GM12878 (cell line): ENCODE data around the gene CLIC5. TPM values are rescaled to one million over a fixed set of nuclear protein-coding genes. Genes with fewer than 3 reads are reported as not detected.

Experiments
- ATAC-seq: fragments of 200-7000 bp; cut with Tn5 transposase; 3 replicates; pipeline ENCODE4 v1.9.1; 2020; ENCODE audit warnings: mild to moderate bottlenecking, moderate library complexity
- BruUV-seq: library from RNA; stranded (reverse); fragments of 400-500 nt; replicated peaks from 2 replicates; lab custom pipeline; 2021; lab: Mats Ljungman, UMichigan
- CTCF ChIA-PET: fragments of 300-600 bp; sonication (Branson Sonifier 250); formaldehyde crosslinking; extraction: SDS; loops from one replicate; lab custom pipeline; 2021; ENCODE audit warnings: inconsistent platforms; lab: Yijun Ruan, JAX
- POLR2A ChIA-PET: fragments of 350-600 bp; formaldehyde crosslinking; extraction: SDS; loops from one replicate; lab custom pipeline; 2021; ENCODE audit warnings: inconsistent platforms; lab: Charles Lee
- RAD21 ChIA-PET: fragments of 300-600 bp; sonication (Branson Sonifier 250); formaldehyde crosslinking; loops from one replicate; lab custom pipeline; 2023; ENCODE audit warnings: antibody characterized with exemption; ENCODE audit not compliant: unreplicated experiment; lab: Charles Lee
- SMC1A ChIA-PET: fragments of 300-600 bp; sonication (Branson Sonifier 250); formaldehyde crosslinking; loops from one replicate; lab custom pipeline; 2023; ENCODE audit not compliant: unreplicated experiment, uncharacterized antibody; lab: Charles Lee
- DNase-seq: peaks from one replicate; pipeline ENCODE4 v3.0.0-alpha.2; 2011; ENCODE audit warnings: low read depth, low spot score
- FAIRE-seq: peaks from 3 replicates; lab custom pipeline; 2011; peaks lifted over from hg19 to GRCh38; lab: Jason Lieb, UNC
- H2AFZ ChIP-seq: 2 replicates; pipeline ENCODE4 v1.6.0; 2011; ENCODE audit warnings: low read depth, low read length, control low read depth; ENCODE audit not compliant: control insufficient read depth
- H3K27ac ChIP-seq: 2 replicates; pipeline ENCODE4 v1.5.1; 2011; ENCODE audit warnings: control low read depth; ENCODE audit not compliant: control insufficient read depth, insufficient read depth
- H3K27me3 ChIP-seq, 2 experiments: replicated peaks in 1 of 2; 2 replicates each; pipeline versions ENCODE4 v1.6.0 to v1.6.1; 2011; ENCODE audit warnings: low read length in 1 of 2; ENCODE audit not compliant: control insufficient read depth in 2 of 2, insufficient read depth in 2 of 2
- H3K36me3 ChIP-seq, 2 experiments: 2 replicates each; pipeline ENCODE4 v1.5.1; 2011; ENCODE audit warnings: low read length in 1 of 2; ENCODE audit not compliant: control insufficient read depth in 2 of 2, insufficient read depth in 2 of 2
- H3K4me1 ChIP-seq: 2 replicates; pipeline ENCODE4 v1.6.1; 2011; ENCODE audit warnings: mild to moderate bottlenecking, low read length, moderate library complexity, mixed read lengths; ENCODE audit not compliant: control insufficient read depth, insufficient read depth
- H3K4me2 ChIP-seq: 2 replicates; pipeline ENCODE4 v1.6.0; 2011; ENCODE audit warnings: control low read depth; ENCODE audit not compliant: control insufficient read depth, insufficient read depth
- H3K4me3 ChIP-seq: fragments of 200-600 bp; sonication (generic); 2 replicates; pipeline ENCODE4 v1.5.1; 2016
- H3K79me2 ChIP-seq: 2 replicates; pipeline ENCODE4 v1.6.0; 2011; ENCODE audit warnings: low read length; ENCODE audit not compliant: control insufficient read depth, insufficient read depth
- H3K9ac ChIP-seq: 2 replicates; pipeline ENCODE4 v1.8.0; 2011; ENCODE audit warnings: low read length, control low read depth, mixed read lengths; ENCODE audit not compliant: control insufficient read depth, insufficient read depth
- H3K9me3 ChIP-seq: replicated peaks from 3 replicates; pipeline ENCODE4 v1.5.1; 2011; ENCODE audit warnings: mild to moderate bottlenecking, low read length; ENCODE audit not compliant: control insufficient read depth, insufficient read depth
- H4K20me1 ChIP-seq: 2 replicates; pipeline ENCODE4 v1.6.0; 2011; ENCODE audit not compliant: control insufficient read depth, insufficient read depth
- HDAC6 ChIP-seq: fragments of 200-600 bp; sonication (generic); IDR thresholded peaks from one replicate; pipeline ENCODE4 v1.8.0; 2017; ENCODE audit warnings: antibody characterized with exemption; ENCODE audit not compliant: unreplicated experiment
- IRF5 ChIP-seq: fragments of 450-650 bp; IDR thresholded peaks from 2 replicates; pipeline ENCODE4 v1.6.1; 2017; ENCODE audit warnings: borderline replicate concordance
- SMARCA5 ChIP-seq: fragments of 450-650 bp; IDR thresholded peaks from 2 replicates; pipeline ENCODE4 v1.6.1; 2017; ENCODE audit warnings: mild to moderate bottlenecking
- ZNF207 ChIP-seq: fragments of 450-650 bp; IDR thresholded peaks from 2 replicates; pipeline ENCODE4 v1.6.1; 2014; ENCODE audit warnings: antibody characterized with exemption, mild to moderate bottlenecking, borderline replicate concordance
- WGBS: methylation state at CpG from one replicate; pipeline ENCODE4 v1.1.6; 2016; ENCODE audit warnings: low lambda C conversion rate; ENCODE audit not compliant: insufficient replicate concordance, insufficient coverage; ENCODE audit errors: missing lambda C conversion rate; 5-methylcytosine and 5-hydroxymethylcytosine counted together
- in situ Hi-C: fragments of 300-500 bp; cut with MboI; formaldehyde crosslinking; loops from 9 replicates; pipeline ENCODE4 v1.14.3; 2018; ENCODE audit warnings: mixed read lengths
- intact Hi-C: fragments of 100-400 bp; cut with micrococcal nuclease; formaldehyde crosslinking; loops from one replicate; pipeline ENCODE4 v1.14.2; 2022; ENCODE audit not compliant: unreplicated experiment
- polyA plus RNA-seq, 11 experiments: library from polyadenylated mRNA; depleted of rRNA in 4 of 11; unstranded in 6 of 11; stranded (reverse) in 5 of 11; fragments of >200 nt; fragmentation: Nextera tagmentation in 4 of 11; fragmentation: Illumina TruSeq in 1 of 11; extraction: Ambion mirVana in 4 of 11; extraction: Trizol in 1 of 11; gene quantifications; 1 replicate in 1 of 11; 2 replicates in 10 of 11; pipeline versions ENCODE4 v1.2.1 to v1.2.3, GENCODE V29; 2011 to 2016; ENCODE audit warnings: inconsistent platforms in 2 of 11, missing spikeins in 2 of 11, low read depth in 1 of 11
- total RNA-seq, 4 experiments: library from RNA; depleted of rRNA in 3 of 4; stranded (reverse); fragments of >200 nt in 3 of 4; fragmentation: Illumina TruSeq in 1 of 4; extraction: Trizol in 1 of 4; gene quantifications; 2 replicates each; pipeline versions ENCODE4 v1.2.1 to v1.2.3, GENCODE V29; 2013 to 2021

The CLIC5 gene
- total and polyA plus RNA-seq, 10 of the 15 experiments (the other 5 are each of a cell fraction or from before 2014, with no cell fraction given) = 0.01 to 0.08 (median 0.02) TPM; not detected in 7

- DNase-seq (no peak), ATAC-seq (no peak), FAIRE-seq (no peak)
- TF ChIP-seq HDAC6 (no peak), IRF5 (no peak), SMARCA5 (no peak), ZNF207 (no peak)
- H3K79me2 ChIP-seq = no peaks in the 10 kb centered on the region
- H3K27ac ChIP-seq = no peak overlapping the region
- ChIA-PET RAD21 (interaction anchor here (0.8 kb wide), 1 partner anchor 199 kb away, joined by 3 read pairs; no protein-coding TSS in a partner anchor), CTCF (interaction anchor here (1.6 kb wide), 1 partner anchor 92 kb away, joined by 5 read pairs; no protein-coding TSS in a partner anchor), POLR2A (no interaction called here), SMC1A (interaction anchor here (0.9 kb wide), 1 partner anchor 11 kb away, joined by 3 read pairs; no protein-coding TSS in a partner anchor)
- no TSS peak for BruUV-seq
- no peaks in the 10 kb centered on the region; the same call in 2 of the 3 replicates for H3K9me3 ChIP-seq
- H3K4me1 ChIP-seq = no peaks in the 10 kb centered on the region
- H3K4me3 ChIP-seq = no peak overlapping the region
- H3K9ac ChIP-seq = no peak overlapping the region
- in situ Hi-C loops = no loop called here
- H2AFZ ChIP-seq = no peak overlapping the region
- no peak overlapping the region for H3K4me2 ChIP-seq
- no peaks in the 10 kb centered on the region for H4K20me1 ChIP-seq
- peaks cover 0 to 4% of the 10 kb centered on the region in 2 experiments; a peak in 2 of 4 replicates for H3K27me3 ChIP-seq
- 26% methylated on average over 5 of the region's 5 CpGs for WGBS
- H3K36me3 ChIP-seq = no peaks in the 10 kb centered on the region
- intact Hi-C loops = no loop called here
Observed at GRCh38 chr6:46022106-46022948, 6.7 kb upstream of the CLIC5 start.
